NCI-H1417 (cell line): ENCODE results near the gene HECA.
"Not testable (repeated sequence)": the region's sequence is repeated elsewhere in the genome, so short reads cannot be mapped to it uniquely, and the experiment has no call there.

Experiments
- DNase-seq, 3 experiments: peaks; one replicate each; lab custom pipeline; 2025; lab: John Stamatoyannopoulos, UW

HECA gene

DNA sequence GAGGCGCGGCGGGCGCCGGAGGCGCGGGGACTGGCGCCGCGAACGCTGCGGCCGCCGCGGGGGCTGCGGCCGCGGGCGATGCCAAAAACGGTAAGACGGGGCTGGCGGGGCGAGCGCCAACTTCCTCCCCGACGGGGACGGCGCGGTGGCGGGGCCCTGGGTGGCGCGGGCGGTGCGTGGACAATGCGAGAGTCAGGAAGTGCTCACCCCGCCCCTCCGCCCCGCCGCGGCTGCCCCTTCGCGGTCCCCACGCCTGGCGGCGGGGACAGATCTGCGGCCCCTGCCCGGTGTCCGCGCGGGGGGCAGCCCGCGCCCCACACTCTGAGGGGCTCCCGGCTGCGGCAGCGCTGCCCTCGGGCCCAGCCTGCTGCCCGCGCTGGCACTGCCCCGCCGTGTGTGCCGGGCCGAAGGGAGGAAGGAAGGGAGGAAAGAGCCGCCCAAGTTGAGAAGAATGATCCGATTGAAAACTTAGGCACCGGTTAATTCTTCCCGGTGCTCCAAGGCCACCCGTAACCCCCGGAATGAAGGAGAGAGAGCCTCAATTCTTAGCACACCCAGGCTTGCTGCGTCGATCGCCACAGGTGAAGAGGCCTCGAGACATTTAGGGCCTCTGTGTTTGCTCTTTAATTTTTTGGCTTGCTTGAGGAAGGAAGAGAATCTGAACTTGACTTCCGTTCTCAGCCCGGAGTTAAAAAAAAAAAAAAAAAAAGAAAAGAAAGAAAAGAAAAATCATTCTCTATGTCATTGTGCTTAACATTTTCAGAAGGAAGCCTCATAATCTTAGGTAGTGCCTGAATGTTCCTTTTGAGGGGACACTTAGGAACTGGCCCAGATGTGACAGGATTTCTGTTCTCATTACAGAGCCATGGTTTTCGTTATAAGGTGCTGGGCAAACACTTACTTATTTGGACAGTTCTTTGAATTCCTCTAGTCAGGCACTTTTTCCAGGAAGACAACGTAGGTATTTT, 982 bp downstream of the HECA start:
- DNase-seq = peak in 2 of 3 experiments; percentile 71 to 76

DNA sequence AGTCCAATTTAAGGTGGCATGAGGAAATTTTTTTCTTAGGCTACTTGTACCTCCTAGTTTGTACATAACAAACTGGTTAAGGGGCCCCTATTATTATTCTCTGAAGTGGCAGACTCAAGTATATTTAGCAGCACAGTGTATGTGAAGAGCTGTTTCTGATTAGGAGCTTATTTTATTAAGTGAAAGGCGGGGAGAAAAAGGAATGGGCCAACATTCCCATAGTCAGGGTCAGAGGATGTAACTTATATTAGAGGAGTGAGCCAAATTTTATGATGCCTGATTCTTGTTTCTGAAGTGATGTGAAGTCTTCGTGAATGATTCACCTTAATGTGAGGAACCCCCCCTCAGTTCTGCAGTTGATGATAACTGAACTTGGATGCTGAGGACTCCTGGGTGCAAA, 2.8 kb downstream of the HECA start:
- no peak for DNase-seq

DNA sequence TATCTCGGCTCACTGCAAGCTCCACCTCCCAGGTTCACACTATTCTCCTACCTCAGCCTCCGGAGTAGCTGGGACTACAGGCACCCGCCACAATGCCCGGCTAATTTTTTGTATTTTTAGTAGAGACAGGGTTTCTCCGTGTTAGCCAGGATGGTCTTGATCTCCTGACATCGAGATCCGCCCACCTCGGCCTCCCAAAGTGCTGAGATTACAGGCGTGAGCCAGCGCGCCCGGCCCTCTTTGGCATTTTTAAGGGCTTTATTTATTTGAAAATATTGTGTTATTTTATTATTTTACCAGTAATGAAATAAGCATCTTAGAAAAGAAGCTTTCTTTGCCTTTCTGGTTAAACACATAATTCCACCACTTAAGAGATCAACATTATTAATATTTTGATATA, 6.0 kb downstream of the HECA start:
- DNase-seq = not testable (repeated sequence)

DNA sequence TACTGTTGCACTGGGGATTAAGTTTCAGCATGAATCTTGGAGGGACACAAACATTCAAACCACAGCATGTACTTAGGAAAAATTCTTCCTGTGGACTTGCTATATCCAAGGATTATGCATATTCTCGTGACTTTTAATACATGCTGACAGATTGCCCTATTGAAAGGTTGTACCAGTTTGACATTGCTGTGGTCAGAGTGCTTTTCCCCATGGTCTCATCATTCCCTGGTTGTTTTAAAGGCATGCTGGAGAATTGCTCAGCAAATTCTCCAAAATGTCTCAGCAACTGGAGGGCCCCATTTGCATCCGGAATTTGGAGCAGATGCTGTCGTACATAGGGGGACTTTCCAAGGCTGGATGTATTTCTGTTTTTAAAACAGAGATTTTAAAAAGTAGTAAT, 7.4 kb downstream of the HECA start:
- no peak for DNase-seq

DNA sequence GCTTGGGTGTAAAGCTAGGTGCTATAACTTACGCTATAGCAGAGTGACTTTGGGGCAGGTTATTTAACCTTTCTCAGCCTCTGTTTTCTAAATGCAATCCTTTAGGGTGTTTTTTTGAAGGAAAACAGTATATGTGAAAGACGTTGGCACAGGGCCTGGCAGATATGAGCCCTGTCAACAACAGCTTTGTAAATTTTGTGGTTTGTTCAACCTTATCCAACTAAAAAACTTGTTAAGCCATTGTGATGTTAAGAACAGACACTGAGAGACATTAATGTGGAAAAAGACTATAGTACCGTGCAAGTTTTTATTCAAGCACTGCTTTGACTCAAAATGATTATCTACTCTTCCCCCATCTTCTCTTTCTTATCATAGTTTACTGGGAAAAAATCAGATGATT, 8.2 kb downstream of the HECA start:
- no peak for DNase-seq

DNA sequence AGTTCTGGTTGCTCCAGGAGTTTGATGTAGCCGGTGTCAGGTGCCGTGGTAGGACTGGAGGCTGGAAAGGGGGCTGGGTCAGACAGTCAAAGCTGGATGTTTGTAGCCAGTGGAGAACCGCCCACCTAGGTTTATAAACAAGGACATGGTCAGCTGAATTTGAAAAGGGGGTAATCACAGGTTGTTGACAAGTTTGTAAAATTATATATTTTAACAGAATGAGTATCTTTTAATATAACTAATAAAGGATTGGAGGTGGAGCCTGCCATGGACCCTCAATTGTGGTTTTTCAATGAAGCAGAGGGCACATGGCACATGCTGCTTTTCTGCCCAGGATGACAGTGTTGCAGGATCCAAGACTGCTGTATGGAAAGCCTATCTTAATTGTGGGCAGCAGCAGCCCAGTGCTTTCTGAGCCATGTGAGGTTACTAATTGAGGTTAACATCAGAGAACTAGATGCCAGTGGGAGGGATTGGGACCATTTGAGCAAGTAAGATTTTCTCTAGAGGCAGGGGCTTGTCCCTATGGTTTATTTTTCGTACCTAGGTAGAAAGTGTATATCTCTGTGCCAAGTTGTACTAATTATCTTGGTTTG, 9.7 kb downstream of the HECA start:
- DNase-seq = no peak

DNA sequence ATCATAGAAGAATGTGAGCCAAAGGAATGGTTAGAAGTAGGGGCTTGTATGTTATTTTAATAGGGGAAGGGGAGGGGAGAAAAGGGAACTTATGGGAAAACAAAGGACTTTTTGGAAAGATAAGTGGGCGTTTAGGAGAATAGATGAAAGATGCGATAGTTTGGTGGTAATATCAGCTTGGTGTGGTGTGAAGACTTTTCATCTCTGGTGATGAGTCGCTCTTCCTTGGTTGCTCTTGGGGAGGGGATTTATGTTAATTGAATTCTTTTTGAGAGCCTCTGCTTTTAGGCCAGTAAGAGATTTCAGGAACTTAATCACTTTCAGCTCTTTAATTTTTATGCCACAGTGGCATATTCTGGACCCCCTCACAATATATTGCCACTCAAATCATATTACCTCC, 10.8 kb downstream of the HECA start:
- no peak for DNase-seq

DNA sequence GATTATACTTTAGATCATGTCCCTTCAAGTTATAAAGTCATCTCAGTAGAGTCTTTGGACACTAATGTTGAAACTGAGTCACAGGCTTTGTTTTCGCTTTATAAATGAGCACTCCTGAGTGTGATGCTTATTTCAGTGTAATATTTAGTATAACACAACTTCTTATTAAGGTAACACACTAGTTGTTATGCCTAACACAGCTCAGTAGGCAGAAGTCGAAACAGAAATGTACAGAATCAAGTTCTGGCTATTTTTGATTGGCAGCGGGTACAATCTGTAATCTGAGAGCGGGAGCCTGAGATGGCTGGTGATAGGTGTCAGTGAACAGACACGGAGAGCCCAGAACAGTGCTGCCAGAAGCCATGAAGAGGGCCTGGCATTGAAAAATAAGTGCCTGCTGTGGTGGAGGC, 11.4 kb downstream of the HECA start:
- no peak for DNase-seq

DNA sequence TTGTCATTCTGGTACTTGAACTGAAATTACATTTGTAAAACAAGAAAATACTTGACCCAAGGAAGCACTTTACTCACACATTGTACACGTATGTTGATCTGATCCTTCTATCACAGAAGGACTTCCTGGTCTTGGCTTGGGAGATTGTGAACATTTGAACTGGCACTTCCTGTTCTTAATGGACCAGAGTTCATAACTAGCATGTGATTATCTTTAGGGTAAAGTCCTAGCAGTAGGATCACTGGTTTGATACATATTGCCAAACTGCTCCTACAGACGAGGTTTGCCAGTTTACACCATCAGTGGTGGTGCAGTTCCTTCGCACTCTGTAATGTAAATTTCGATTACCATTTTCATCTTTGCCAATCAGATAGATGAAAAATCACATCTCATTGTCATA, 12.7 kb downstream of the HECA start:
- no peak for DNase-seq

DNA sequence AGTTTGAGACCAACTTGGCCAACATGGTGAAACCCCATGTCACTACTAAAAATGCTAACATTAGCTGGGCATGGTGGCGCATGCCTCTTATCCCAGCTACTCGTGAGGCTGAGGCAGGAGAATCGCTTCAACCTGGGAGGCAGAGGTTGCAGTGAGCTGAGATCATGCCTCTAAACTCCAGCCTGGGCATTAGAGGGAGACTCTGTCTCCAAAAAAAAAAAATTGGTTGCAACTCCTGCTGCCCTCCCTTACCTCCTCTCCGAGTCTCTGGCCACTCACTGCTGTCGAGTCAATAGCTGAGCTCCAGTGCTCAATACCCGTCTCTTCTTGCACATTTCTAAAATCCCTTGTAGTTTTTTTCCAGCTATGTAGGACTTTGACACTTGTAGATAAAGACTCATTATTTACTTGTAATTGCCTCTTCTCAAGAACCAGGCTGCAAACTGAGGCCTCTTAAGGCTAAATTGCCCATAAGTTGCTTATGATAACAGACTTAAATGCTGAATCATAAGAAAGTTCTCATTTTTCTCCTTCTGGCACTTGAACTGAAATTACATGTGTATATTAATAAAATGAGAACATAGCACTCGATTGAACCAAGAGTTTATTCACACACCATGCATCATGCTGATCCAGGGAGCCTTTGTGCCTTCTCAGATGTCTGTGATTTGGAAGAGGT, 13.8 kb downstream of the HECA start:
- no peak for DNase-seq

DNA sequence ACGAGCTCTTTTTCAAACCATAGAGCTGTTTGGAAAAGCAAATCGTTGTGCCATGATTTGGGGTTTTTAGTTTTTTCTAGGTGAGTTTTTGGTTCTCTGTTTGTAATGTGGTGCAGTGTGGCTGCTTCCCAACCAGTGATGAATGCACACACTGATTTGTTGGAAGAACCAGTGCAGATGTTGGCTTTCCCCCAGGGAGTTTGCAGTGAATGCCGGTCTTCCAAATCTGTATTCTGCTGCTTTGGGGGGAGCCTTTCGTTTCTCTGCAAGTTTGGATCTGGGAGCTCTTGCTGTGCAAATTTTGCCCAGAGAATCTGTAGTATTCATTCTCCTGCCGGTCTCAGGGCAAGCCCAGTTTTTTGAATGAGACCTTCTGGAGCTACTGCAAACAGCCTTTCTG, 14.5 kb downstream of the HECA start:
- DNase-seq = no peak

DNA sequence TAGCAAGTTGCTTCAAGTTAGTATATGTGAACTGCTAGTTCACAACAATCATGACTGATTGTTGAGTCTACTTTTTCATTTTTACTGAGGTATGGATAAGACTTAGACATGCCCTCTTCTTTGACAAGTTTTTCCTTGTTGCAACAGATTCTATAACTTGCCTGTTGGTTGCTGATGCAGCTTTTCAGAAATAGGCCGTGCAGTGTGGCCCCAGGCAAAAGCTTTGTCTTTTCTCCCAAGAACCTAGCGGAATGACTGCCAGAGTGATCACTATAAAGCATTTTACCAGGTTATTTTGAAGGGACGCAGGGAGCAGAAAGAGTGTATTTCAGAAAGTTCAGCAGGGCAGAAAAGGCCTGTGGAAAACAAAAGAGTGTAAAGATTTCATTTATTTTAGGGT, 16.0 kb downstream of the HECA start:
- no peak for DNase-seq

DNA sequence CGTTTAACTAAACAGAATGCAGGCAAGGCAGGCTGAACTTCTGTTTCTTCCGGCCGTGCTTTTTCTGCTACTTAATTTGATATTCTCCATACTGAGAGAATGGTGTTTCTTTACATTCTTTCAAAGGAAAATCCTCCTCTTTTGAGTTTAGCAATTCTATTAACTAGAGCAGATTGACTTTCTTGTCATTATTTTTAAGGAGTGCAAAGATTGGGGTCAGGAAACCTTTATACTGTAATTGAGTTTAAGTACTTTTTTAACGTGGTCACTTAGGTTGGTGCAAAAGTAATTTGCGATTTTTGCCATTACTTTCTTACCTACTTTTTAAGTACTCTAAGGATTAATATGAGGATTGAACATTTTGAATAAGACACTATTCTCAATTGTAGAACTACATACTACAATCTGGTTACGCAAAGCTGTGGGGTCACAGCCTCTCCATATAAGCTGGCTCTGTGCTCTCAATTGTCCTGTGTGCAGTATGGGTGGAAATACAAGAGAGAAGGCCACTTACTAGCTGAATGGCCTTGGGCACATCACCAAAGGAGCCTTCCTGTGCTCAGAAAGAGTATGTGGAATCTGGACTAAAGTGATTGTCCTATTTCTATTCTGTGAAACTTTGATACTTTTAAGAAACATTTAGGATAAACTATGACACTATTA, 16.7 kb downstream of the HECA start:
- no peak for DNase-seq

DNA sequence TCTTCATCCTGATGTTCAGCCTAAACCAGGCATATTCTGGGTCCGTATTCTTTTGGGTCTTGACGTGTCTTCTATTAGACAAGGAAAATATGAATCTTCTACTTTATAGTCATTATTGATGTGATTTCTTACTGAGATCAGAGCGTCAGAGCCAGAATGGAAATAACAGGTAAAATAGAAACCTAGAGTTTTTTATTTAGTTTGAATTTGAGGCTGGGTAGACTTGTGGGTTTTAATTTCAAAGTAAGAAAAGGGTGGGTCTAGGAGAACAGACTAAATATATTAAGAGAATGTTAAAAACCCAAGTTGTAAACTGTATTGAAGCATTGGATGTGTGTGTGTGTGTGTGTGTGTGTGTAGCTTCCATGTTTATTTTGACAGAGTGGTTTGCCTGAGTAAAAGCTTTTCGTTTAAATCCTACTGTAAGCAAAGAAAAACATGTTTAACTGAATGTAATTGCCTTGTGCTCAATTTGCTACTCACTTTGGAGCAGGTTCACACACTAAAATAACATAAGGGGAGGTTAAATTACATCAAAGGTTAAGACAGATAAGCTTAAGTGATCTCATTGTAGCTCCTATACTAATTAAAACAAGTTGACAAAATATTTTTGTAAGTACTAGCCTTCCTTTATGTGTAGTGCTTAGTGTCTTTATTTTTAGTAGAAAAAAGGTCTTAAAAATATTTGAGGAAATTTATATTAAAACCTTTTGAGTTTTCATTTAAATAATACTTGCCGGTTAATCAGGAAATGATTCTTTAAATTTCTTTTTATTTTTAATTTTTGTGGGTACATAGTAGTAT, 17.4 kb downstream of the HECA start:
- DNase-seq = peak in 2 of 3 experiments; percentile 24 to 70

DNA sequence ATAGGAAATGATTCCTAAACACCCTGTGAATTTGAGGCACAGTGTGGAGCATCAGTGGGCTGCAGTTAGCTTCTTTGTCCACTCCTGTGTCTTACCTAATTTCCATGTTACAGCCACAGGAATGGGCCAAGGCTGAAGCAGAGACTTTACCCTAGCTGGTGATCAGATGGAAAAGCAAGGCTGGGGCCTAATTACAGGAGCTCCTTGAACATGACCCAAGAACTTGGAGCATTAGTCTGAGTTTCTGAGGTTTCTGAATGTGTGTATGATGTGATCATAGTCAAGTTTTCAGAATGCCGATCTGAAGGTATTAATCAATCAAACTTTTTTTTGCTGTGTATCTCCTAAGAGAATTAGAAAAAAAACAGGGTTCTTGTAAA, 18.0 kb downstream of the HECA start:
- DNase-seq = peak in 1 of 3 experiments; percentile 49

DNA sequence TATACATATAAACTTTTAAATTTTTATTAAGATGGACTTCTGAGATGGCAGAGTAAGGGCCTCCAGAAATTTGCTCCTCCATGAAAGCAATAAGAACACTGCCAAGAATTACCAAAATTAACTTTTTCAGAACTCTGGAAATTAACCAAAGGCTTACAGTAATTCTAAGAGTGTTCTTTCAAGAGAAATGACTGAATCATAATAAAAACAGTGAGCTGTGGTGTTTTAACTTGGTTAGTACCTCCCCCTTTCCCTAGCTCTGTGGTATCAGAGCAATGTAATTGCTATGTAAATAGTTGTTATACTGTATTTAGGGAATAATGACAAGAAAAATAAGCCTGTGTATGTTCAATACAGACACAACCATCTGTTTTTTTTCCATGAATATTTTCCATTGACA, 19.0 kb downstream of the HECA start:
- peak in 1 of 3 experiments; percentile 54 for DNase-seq

DNA sequence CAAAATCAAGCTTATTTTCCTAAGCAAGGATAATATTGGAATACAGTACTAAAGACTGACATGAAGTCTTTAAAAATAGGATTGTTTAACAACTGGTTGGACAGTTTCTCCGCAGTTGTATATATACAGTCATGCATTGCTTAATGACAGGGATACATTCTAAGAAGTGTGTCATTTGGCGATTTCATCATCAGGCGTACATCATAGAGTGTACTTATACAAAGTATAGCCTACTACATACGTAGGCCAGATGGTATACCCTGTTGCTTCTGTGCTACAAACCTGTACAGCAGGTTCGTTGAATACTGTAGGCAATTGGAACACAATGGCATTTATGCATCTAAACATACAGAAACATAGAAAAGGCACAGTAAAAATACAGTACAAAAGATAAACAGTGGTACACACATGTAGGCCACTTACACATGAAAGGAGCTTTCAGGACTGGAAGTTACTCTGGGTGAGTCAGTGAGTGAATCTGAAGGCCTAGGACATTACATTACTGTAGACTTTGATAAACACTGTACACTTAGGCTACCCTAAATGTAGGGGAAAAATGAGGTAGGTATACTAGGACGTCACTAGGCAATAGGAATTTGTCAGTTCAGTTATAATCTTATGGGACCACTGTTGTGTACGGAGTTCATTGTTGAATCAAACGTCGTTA, 20.1 kb downstream of the HECA start:
- no peak for DNase-seq

DNA sequence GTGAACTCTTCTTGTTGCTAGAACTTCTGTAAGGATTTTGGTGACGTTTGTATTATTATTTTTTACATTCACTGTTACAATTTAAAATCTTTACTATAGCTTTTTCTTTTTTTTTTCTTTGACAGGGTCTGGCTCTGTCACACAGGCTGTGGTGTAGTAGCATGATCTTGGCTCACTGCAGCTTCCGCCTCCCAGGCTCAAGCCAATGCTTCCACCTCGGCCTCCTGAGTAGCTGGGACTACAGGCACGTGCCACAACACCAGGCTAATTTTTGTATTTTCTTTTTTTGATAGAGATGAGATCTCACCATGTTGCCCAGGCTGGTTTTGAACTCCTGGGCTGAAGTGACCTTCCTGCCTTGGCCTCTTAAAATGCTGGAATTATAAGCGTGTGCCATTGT, 21.2 kb downstream of the HECA start:
- DNase-seq = no peak

DNA sequence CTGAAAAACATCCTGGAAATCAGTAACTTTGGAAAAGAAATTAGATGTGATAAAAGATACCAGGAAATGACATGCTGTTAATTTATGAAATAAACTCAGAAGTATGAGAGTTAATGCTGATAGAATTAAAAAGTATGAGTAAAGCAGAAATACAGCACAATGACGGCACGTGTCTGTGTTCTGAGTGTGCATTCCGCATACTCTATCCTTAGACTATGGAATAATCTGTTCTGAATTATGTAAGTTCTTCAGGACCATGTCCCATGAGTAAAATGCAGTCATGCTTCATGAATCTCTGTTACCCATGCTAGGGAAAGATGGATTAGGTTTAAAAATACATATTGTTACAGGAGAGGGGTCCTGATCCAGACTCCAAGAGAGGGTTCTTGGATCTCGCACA, 21.7 kb downstream of the HECA start:
- no peak for DNase-seq

DNA sequence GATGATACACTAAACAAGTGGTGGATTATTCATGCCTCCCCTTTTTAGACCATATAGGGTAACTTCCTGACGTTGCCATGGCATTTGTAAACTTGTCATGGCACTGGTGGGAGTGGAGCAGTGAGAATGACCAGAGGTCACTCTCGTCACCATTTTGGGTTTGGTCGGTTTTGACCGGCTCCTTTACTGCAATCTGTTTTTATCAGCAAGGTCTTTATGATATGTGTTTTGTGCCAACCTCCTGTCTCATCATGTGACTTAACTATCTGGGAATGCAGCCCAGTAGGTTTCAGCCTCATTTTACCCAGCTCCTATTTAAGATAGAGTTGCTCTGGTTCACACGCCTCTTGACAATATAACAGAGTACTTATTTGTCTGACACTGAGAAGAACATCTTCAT, 22.2 kb downstream of the HECA start:
- not testable (repeated sequence) for DNase-seq

DNA sequence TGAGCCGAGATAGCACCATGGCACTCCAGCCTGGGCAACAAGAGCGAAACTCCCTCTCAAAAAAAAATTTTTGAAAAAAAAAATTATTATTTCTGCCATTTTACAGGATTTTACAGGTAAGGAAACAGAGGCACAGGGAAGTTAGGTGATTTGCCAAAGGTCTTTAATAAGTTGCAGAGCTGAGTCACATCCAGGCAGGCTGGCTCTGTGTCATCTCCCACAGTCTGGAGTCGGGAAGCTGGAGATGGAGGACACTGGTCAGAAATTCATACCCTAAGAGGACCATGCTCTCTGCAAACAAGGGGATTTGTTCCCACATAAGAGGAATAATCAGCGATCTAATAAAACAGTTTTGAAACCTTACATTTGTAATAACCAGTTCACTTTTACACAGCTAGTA, 24.1 kb downstream of the HECA start:
- no peak for DNase-seq
